H1 (cell line): Measurements from ENCODE around the gene ZNF81.

Experiments
- CBX8 ChIP-seq: fragments of 300-800, 300-1000 bp; sonication (generic); IDR thresholded peaks from 2 replicates; pipeline ENCODE4 v1.7.1; 2016; ENCODE audit warnings: low read depth, low read length, borderline replicate concordance
- EGR1 ChIP-seq: IDR thresholded peaks from 2 replicates; pipeline ENCODE4 v1.6.1; 2011; ENCODE audit warnings: low read depth, low read length, borderline replicate concordance
- EZH2 ChIP-seq: fragments of 200-600 bp; sonication (generic); IDR thresholded peaks from 2 replicates; pipeline ENCODE4 v1.7.1; 2012; ENCODE audit warnings: low read depth, mild to moderate bottlenecking, moderate library complexity, low read length, inconsistent platforms; ENCODE audit not compliant: severe bottlenecking
- KDM1A ChIP-seq: fragments of 200-600, 300-600 bp; sonication (generic); IDR thresholded peaks from 2 replicates; pipeline ENCODE4 v1.7.1; 2016; ENCODE audit warnings: mild to moderate bottlenecking, low read length, borderline replicate concordance
- MAX ChIP-seq: IDR thresholded peaks from 2 replicates; pipeline ENCODE4 v1.6.1; 2012; ENCODE audit warnings: inconsistent platforms
- TAF1 ChIP-seq: IDR thresholded peaks from 2 replicates; pipeline ENCODE4 v1.6.1; 2011; ENCODE audit warnings: mild to moderate bottlenecking, low read depth, low read length
- ZNF274 ChIP-seq: IDR thresholded peaks from 2 replicates; pipeline ENCODE4 v1.7.0; 2012; ENCODE audit warnings: low read length, borderline replicate concordance; ENCODE audit errors: extremely low read depth

DNA sequence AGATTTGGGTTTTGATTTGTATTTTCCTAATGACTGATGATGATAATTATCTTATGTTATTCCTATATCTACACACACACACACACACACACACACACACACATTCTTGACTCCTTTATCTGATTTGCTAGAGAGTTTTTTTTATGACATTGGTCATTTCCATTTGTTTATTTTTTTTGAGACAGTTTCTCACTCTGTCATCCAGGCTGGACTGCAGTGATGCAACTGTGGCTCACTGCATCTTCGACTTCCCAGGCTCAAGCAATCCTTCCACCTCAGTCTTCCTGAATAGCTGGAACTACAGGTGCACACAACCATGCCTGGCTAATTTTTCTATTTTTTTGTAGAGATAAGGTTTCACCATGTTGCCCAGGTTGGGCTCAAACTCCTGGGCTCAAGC lies 6.7 kb downstream of the ZNF81 start:
- TF ChIP-seq EZH2 (no peak), CBX8 (no peak), ZNF274 (no peak), EGR1 (no peak), KDM1A (no peak), MAX (no peak), TAF1 (no peak)
